SK-N-DZ (cell line): ENCODE measurements around the gene NDNF. TPM values are rescaled to one million over a fixed set of nuclear protein-coding genes. Genes with fewer than 3 reads are reported as not detected.

Source experiments
- DNase-seq: peaks from one replicate; pipeline ENCODE4 v3.0.0-alpha.2; 2015; ENCODE audit warnings: low spot score
- polyA plus RNA-seq, 2 experiments: library from polyadenylated mRNA; depleted of rRNA; stranded (reverse); fragments of >200 nt; gene quantifications; 2 replicates each; pipeline ENCODE4 v1.2.3, GENCODE V29; 2014

NDNF gene
- 3.2 and 3.8 TPM in 2 replicates for polyA plus RNA-seq (2014; cell fraction: cytosol; rRNA removed)
- 1.2 and 2.0 TPM in 2 replicates for polyA plus RNA-seq (2014; cell fraction: nucleus; rRNA removed)

GRCh38 chr4:121072224-121073003, at the start of gene NDNF:
NDNF (minus strand) TSS chr4:121072535; CDS start chr4:121045837, 26,698 bp downstream.
- DNase-seq: peak; percentile 49

- DNase-seq: no peak
Observed at GRCh38 chr4:121119715-121120114, 47.4 kb upstream of the NDNF start.

- no peak for DNase-seq
Observed at GRCh38 chr4:121118344-121118743, 46.0 kb upstream of the NDNF start.

GRCh38 chr4:121114756-121115155, 42.4 kb upstream of the NDNF start:
- DNase-seq: no peak

- no peak for DNase-seq
Observed at GRCh38 chr4:121112530-121112929, 40.2 kb upstream of the NDNF start.

GRCh38 chr4:121108557-121108956, 36.2 kb upstream of the NDNF start:
- DNase-seq: no peak

GRCh38 chr4:121107507-121107906, 35.2 kb upstream of the NDNF start:
- DNase-seq: no peak

GRCh38 chr4:121100093-121100775, 27.9 kb upstream of the NDNF start:
- no peak for DNase-seq

- DNase-seq: no peak
Observed at GRCh38 chr4:121098266-121098665, 25.9 kb upstream of the NDNF start.

GRCh38 chr4:121096629-121097028, 24.3 kb upstream of the NDNF start:
- DNase-seq: peak; percentile 20

GRCh38 chr4:121096191-121096590, 23.9 kb upstream of the NDNF start:
- no peak for DNase-seq

- no peak for DNase-seq
Observed at GRCh38 chr4:121094297-121094966, 22.1 kb upstream of the NDNF start.

GRCh38 chr4:121093261-121093660, 20.9 kb upstream of the NDNF start:
- DNase-seq: no peak

- no peak for DNase-seq
Observed at GRCh38 chr4:121091941-121092340, 19.6 kb upstream of the NDNF start.

GRCh38 chr4:121088867-121089266, 16.5 kb upstream of the NDNF start:
- DNase-seq: no peak

- no peak for DNase-seq
Observed at GRCh38 chr4:121079376-121079775, 7.0 kb upstream of the NDNF start.

GRCh38 chr4:121077496-121077895, 5.2 kb upstream of the NDNF start:
- DNase-seq: no peak

- DNase-seq: no peak
Observed at GRCh38 chr4:121076416-121076815, 4.1 kb upstream of the NDNF start.

- DNase-seq: peak; percentile 15
Observed at GRCh38 chr4:121073672-121074381, 1.5 kb upstream of the NDNF start.

- DNase-seq: no peak
Observed at GRCh38 chr4:121073004-121073435, 685 bp upstream of the NDNF start.

- DNase-seq: peak; percentile 4
Observed at GRCh38 chr4:121071640-121072223, 603 bp downstream of the NDNF start.
